ENCODE measurements around the gene NUMA1.
A peak's percentile ranks its signal among the peaks of the same experiment; 100 is the strongest.

DNA sequence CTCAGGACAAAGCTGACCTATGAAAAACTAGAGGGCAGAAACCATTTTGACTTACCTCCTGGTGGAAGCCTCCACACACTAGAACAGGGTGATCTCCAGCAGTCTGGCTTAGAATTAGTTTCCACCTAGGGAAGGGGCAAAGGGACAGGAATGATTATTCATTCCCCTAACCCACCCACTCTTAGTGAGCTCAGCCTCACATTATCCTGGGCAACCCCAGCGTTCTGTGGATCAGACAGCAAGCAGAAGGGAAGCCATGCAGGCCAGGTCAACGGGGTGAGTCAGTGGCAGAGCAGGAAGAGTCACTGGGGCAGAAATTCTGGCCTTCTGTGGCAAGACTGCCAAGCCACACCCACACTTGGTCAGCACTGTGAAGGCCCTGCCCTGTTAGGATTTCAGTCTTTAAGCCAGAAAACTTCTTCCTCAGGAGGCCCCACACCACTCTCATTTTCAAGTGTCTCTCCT is 10.5 kb downstream of the NUMA1 start:
- TF ChIP-seq POLR2A (IDR thresholded peaks at IDR 0.05; ENCODE audit: low read length) (peak; percentile 61), GATA1 (IDR thresholded peaks at IDR 0.05; ENCODE audit: low read depth, low read length) (no peak)
